Cerebellar nuclear complex (tissue), 1 donor: ENCODE measurements around the gene ANXA2.
"Not testable (repeated sequence)": the region's sequence is repeated elsewhere in the genome, so short reads cannot be mapped to it uniquely, and the experiment has no call there.

Experiments
- DNase-seq, 2 experiments: peaks; one replicate each; lab custom pipeline; 2025; lab: John Stamatoyannopoulos, UW

ANXA2 gene

DNA sequence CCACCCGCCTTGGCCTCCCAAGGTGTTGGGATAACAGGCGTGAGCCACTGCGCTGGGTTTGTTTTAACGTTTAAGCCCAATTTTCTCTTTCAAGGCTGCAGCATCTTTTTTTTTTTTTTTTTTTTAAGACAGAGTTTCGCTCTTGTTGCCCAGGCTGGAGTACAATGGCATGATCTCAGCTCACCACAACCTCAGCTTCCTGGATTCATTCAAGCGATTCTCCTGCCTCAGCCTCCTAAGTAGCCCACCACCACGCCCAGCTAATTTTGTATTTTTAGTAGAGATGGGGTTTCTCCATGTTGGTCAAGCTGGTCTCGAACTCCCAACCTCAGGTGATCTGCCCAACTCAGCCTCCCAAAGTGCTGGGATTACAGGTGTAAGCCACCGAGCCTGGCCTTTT lies 12.6 kb upstream of the ANXA2 start:
- DNase-seq = not testable (repeated sequence)

DNA sequence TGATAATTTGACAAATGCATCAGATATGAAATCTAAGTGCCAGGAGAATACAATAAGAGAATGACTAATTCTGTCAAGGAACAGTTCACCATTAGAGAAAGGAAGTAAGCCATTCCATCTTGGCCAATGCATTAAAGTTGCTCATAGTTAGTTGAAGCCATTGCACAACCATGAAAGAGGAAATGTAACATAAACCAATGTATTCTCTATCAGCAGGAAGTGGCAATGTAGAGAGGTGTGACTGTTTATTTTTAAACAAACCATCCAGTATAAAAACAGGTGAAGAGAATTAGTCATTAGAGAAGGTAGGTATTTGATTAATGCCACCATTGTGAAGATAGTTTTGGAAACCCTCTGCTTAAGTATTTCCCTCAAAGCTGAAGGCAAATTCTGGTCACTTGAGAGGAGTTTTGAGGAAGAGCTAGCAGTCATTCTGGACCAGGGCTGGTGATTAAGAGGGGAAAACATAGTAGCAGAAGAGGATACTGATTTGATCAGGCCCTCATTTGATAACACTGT lies 10.7 kb upstream of the ANXA2 start:
- no peak for DNase-seq

- no peak for DNase-seq
These were observed 9.6 kb upstream of the ANXA2 start for GRCh38 chr15:60407415-60407805.

DNA sequence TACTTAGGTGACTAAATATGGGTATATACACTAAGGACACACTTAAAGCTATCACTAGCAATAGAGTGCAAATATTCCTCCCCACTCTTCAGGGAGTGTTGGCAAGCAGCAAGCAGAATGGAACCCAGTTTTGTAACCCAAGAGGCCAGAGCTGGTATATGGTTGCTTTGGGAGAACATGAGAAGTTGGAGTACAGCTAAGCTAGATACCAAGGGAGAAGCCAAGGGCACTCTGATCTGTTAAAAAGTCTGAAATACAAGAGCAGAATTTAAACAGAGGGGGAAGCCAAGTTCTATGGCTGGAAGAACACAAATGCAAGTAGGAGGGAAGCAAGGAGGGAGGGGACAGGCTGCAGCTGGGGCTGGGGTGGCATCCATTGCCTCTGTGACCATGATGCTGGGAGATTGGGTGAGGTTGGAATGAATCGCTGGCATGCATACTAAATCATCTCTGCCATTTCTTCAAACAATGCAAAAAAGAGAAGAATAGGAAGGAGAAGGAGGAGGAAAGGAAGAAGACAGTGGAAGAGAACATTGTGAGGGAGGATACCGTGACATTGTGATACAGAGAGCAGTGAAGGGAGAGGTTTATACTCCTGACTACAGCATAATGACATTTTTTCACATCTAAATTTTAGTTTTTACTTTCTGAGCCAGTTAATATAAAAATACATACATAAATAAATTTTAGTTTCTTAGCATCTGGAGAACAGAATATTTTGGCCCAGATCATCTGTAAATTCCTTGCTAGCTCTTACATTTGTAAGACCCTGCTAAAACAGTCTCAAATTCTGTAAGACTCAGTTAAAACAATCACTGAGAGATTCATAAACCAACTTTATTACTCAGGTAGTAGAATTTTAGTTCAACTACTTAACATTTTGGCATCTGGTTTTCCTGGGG lies 9.0 kb upstream of the ANXA2 start:
- DNase-seq = no peak

GRCh38 chr15:60405399-60405798 lies 7.6 kb upstream of the ANXA2 start:
- DNase-seq = no peak

DNA sequence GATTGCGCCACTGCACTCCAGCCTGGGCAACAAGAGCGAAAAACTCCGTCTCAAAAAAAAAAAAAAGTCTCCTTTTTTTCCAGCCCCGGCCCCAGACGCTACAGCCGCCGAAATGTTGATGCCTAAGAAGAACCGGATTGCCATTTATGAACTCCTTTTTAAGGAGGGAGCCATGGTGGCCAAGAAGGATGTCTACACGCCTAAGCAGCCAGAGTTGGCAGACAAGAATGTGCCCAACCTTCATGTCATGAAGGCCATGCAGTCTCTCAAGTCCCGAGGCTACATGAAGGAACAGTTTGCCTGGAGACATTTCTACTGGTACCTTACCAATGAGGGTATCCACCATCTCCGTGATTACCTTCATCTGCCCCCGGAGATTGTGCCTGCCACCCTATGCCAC lies 6.6 kb upstream of the ANXA2 start:
- not testable (repeated sequence) for DNase-seq

DNA sequence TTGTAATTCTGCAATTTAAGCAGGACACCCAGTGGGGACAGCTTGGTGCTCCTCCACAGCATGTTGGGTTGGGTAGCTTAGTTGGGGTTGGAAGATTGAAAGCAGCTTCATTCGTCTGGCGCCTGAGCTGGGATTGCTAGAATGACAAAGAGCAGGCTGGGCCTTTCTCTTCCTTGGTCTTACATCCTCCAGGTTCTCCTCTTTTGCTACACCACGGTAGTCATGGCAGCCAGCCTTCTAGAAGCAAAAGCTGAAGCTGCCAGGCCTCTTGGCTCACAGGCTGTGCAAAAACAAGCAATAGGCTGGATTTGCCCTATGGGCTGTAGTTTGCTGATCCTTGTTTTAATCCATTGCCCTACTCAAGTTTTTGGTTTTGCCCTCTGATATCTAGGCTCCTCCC lies 3.2 kb upstream of the ANXA2 start:
- no peak for DNase-seq

GRCh38 chr15:60399931-60400330 lies 2.1 kb upstream of the ANXA2 start:
- DNase-seq = no peak

DNA sequence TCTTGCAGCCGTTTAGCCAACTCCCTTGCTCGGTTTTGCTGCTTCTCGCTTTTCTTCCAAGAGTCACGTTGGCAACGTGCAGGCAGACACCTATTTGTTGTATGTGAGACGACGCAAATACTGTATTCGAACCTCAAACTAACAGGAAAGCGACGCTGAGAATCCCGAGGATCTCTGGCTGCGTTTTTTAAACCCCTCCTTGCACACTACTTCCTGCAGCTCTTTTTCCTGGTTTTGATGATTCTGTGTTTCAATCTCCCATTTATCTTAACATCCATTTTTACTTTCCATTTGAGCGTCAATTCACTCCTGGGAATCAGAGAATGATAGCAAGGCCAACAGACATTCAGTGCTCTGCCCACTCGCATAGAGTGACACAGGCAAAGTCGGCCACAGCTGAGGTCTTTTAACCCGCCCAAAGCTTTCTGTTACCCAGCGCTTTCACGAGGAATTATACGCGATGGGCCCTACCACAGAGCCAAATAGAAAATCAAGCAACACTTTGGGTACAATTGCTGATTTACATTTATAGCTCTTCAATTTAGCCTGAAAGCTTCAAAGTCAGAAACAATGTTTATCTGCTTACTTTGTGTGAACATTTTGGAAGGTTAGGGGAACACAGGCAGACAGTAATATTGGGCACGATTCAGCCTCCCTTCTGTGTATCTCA lies 1.6 kb upstream of the ANXA2 start:
- DNase-seq = no peak

DNA sequence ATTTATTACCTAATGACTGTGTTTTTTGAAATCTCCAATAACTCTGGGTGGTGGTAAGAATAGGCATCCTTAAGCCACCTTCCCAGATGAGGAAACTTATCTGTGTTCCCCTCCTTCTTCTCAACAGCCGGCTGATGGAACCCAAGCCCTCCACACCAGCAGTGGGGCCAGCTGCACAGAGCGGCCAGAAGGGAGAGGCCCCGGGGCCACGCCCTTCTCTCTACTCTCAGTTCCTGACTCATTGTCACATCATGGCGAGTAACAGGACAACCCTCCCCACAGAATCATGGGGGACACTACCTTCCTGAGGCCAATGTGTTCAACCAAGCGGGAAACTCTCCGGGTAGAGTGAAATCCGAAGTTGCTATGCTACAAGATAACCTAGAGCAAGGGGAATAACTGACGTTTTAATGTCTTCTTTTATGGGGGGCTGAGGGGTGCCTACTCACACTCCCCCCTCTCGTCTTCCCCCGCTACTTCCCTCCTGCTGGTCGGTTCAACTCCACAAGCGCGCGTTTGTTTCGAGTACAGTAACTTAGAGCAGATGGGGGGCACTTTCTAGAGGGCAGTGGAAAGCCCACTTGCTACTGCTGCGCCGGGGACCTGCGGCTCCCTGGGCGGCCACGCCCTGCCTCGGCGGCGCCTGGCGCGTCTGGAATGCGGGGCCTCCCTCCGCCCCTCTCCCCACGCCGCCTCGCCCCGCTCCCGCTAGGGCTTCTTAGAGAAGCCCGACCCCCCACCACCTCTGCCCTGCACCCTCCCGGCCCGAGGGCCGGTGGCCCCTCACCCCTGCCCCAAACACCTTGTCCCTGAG lies 621 bp downstream of the ANXA2 start:
- DNase-seq = no peak

GRCh38 chr15:60396560-60396957 lies 1.2 kb downstream of the ANXA2 start:
- DNase-seq = no peak

DNA sequence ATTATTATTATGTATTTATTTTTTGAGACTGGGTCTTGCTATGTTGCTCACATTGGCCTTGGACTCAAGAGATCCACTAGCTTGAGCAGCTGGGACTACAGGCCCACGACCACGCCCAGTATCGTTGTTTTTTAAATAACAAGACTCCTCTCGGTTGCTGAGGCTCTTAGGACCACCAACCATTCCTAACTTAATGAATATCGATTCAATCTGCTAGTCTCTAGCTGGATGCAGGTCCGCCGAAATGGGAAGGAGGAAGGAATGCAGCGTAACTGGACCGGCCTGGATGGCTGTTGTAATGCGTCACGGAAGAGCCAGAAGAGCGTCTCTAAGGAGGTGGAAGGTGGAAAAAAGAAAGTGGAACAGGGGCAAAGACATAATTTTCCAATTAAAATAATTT lies 1.7 kb downstream of the ANXA2 start:
- DNase-seq = no peak

GRCh38 chr15:60395276-60396011 lies 2.3 kb downstream of the ANXA2 start:
- no peak for DNase-seq

DNA sequence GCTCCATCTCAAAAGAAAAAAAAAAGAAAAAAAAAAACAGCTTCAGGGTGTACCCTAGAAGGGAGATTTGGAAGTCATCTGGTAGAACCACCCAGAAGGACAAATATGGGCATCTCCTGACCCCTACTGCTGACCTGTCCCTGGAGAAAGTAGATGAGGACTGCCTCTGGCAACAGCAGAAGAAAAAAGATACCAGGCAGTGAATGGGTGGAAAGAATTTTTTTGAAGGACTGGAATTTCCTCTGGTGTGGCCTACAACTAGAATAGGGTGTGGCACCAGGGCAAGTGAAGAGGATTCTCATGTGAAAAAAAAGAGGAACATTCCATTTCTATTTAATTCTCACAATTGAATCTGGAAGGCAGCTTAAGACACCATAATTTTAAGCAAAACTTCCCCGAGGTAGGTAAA lies 3.1 kb downstream of the ANXA2 start:
- DNase-seq = no peak

DNA sequence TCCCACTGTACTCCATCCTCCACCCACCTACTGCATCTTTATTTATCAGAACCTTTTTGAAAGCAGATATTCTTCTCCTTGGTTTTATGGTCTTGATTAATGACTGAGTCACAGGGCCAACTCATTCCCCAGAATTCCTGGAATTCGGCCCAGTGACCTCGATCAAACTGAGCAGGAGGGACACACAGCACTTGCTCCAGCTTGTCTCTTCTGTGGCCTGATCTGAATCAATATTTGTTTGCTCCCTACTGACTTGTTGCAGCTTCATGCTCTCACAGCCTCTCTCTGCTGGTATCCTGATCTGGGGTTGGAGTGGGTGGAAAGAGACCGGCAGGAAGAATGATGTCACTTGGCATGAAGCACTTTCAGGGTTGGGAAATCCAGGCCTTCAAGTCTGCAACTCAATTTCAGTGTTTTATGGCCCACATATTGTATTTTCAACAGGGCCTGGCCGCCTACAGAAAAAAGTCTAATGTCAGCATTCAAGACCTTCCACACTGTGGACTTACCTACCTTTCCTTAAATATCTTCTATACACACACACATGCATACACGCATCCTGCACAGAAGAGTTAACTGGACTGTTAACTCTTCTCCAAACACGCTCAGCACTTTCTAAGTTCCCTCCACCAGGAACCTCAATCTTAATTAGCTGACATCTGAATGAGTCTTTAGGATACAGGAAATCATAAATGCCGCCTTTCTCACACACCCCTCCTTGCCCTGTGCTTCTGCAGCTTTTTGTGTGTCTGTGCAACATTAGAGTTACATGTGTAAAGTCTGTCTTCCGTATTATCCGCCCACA lies 4.6 kb downstream of the ANXA2 start:
- DNase-seq = no peak

DNA sequence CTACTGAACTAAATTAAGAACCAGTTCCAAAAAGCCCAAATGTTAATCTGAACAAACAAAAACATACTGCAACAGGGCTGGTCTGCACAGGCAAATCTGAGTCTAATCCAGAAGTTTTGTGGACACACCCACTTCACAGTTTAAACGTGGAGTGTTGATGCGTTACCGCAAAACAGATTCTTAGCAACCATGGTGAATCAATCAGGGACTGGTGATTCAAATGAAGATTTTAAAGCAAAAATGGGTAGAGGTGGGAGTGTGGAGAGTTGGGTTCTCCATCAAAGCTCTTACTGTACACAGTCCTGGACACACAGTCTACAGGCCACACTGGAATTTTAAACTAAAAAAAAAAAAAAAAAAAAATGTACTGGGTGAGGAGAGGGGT lies 5.2 kb downstream of the ANXA2 start:
- no peak for DNase-seq

GRCh38 chr15:60391722-60392315 lies 6.0 kb downstream of the ANXA2 start:
- DNase-seq = no peak

- no peak for DNase-seq
These were observed 6.8 kb downstream of the ANXA2 start for GRCh38 chr15:60390871-60391501.

DNA sequence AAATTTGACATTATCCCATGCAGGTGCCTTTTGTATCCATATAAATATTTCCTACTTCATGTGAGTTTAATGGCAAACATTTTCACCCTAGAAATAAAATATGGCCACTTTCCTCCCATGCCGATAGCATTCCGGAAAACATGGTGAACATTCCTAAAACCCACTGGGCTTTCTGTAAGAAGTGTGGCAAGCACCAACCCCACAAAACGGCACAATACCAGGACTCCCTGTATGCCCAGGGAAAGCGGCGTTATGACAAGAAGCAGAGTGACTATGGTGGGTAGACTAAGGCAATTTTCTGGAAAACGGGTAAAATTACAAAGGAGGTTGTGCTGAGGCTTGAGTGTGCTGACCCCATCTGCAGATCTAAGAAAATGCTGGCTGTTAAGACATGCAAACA lies 7.6 kb downstream of the ANXA2 start:
- no peak for DNase-seq
